ENCODE measurements around the gene TXNDC2. TPM values are rescaled to one million over a fixed set of nuclear protein-coding genes. Genes with fewer than 3 reads are reported as not detected.

The TXNDC2 gene
- total RNA-seq, 1 experiment from 2014 or later: 0.12 TPM

DNA sequence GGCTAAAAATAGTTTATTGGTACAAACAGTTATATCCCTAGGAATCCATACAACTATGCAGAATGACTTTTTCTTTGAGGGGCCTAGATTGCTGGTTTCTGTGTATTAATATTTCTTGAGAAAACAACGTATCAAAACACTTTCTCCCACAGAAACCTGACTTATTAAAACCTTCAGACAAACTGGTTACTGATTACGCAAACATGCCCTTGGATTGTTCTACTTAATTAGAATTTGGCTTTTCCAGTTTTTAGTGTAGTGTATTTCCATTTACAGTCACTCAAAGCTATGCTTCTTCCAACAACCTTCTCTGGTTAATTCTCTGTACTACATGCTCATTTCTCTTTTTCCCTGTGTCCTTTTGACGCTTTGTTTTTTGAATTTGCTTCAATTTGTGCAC is 48.1 kb downstream of the TXNDC2 start:
- peaks cover 27% of the 10 kb centered on the region; the same call in 1 of the 2 replicates for H4K20me1 ChIP-seq (ENCODE audit: insufficient read depth)
- no peaks in the 10 kb centered on the region for H3K9me2 ChIP-seq (ENCODE audit: insufficient read depth)
- H3K4me2 ChIP-seq (ENCODE audit: low read length): no peak overlapping the region
- H3K27me3 ChIP-seq (ENCODE audit: insufficient read depth, low read length): no peaks in the 10 kb centered on the region
- BruUV-seq (replicated peaks): no TSS peak
- CTCF ChIA-PET: no interaction called here
- DNase-seq (ENCODE audit: low read depth, low spot score) (no peak), ATAC-seq (no peak)
- H3K27ac ChIP-seq (ENCODE audit: low read depth, low read length): 0 out of 2 replicates have a peak overlapping the region, but pooled peaks have one; percentile 43
- peaks cover 100% of the 10 kb centered on the region for H3K79me2 ChIP-seq (ENCODE audit: insufficient read depth, low read length)
- H3K4me3 ChIP-seq (replicated peaks in 1 of 2; ENCODE audit: low read depth in 1 of 2, low read length in 2 of 2): no peak overlapping the region
- TF ChIP-seq REST (IDR thresholded peaks at IDR 0.05; ENCODE audit: low read depth): no peak
- TF ChIP-seq FOSL1 (IDR thresholded peaks at IDR 0.05; ENCODE audit: low read depth): no peak
- TF ChIP-seq POLR2AphosphoS5 (IDR thresholded peaks at IDR 0.05; ENCODE audit: low read depth, low read length): no peak
- TF ChIP-seq SP1 (IDR thresholded peaks at IDR 0.05; ENCODE audit: low read depth): no peak
- no peak for TF ChIP-seq JUND (IDR thresholded peaks at IDR 0.05)
- TF ChIP-seq CBX3 (IDR thresholded peaks at IDR 0.05; ENCODE audit: low read depth): no peak
- TF ChIP-seq, protein P1, sequence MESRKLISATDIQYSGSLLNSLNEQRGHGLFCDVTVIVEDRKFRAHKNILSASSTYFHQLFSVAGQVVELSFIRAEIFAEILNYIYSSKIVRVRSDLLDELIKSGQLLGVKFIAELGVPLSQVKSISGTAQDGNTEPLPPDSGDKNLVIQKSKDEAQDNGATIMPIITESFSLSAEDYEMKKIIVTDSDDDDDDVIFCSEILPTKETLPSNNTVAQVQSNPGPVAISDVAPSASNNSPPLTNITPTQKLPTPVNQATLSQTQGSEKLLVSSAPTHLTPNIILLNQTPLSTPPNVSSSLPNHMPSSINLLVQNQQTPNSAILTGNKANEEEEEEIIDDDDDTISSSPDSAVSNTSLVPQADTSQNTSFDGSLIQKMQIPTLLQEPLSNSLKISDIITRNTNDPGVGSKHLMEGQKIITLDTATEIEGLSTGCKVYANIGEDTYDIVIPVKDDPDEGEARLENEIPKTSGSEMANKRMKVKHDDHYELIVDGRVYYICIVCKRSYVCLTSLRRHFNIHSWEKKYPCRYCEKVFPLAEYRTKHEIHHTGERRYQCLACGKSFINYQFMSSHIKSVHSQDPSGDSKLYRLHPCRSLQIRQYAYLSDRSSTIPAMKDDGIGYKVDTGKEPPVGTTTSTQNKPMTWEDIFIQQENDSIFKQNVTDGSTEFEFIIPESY (IDR thresholded peaks at IDR 0.05; ENCODE audit: extremely low read depth, insufficient replicate concordance, low read length): no peak
- no peak for TF ChIP-seq TCF7L2 (IDR thresholded peaks at IDR 0.05; ENCODE audit: borderline replicate concordance, extremely low read depth, insufficient read depth, insufficient read length)
- no peak for TF ChIP-seq EZH2phosphoT487 (IDR thresholded peaks at IDR 0.05; ENCODE audit: borderline replicate concordance)
- POLR2A ChIA-PET: no interaction called here
- H3K4me1 ChIP-seq (ENCODE audit: control insufficient read depth in 1 of 2, insufficient read depth in 2 of 2, low read length in 2 of 2): peaks cover 18 to 41% of the 10 kb centered on the region in 2 experiments
- H2AFZ ChIP-seq (ENCODE audit: low read depth, low read length, poor library complexity, severe bottlenecking): no peak overlapping the region
- H3K36me3 ChIP-seq (ENCODE audit: control insufficient read depth in 1 of 2, insufficient read depth in 2 of 2, low read length in 2 of 2): peaks cover 17 to 26% of the 10 kb centered on the region in 2 experiments
- RAD21 ChIA-PET (ENCODE audit: low non-redundant PET in 1 of 2, low total read pairs in 2 of 2, uncharacterized antibody in 2 of 2, unreplicated experiment in 2 of 2): no interaction called here
- no peaks in the 10 kb centered on the region for H3K9me3 ChIP-seq (ENCODE audit: control insufficient read depth in 1 of 2, insufficient read depth in 1 of 2, low read depth in 1 of 2, low read length in 2 of 2)
- no peak overlapping the region for H3K9ac ChIP-seq (ENCODE audit: low read length)
- intact Hi-C loops (cut with micrococcal nuclease): no loop called here

All from HCT116 (cell line).